PC-9 (cell line): ENCODE results near the gene PCDHGA3.

ENCODE experiments used
- CTCF ChIP-seq: fragments of 200-600 bp; sonication (generic); conservative IDR thresholded peaks from 2 replicates; pipeline ENCODE4 v1.6.1; 2017; ENCODE audit warnings: mixed run types, antibody characterized with exemption, mild to moderate bottlenecking, moderate library complexity
- EZH2 ChIP-seq: fragments of 200-600 bp; sonication (generic); IDR thresholded peaks from 2 replicates; pipeline ENCODE4 v1.8.0; 2017; ENCODE audit warnings: antibody characterized with exemption, low read depth

- TF ChIP-seq CTCF (no peak), EZH2 (no peak)
Measured at GRCh38 chr5:141360685-141361084, 17.1 kb downstream of the PCDHGA3 start.
